NCI-H510A treated with DMSO at 0.1 percent for 48 hours (cell line): ENCODE results near the gene BCAM.
"Not testable (repeated sequence)": the region's sequence is repeated elsewhere in the genome, so short reads cannot be mapped to it uniquely, and the experiment has no call there.

ENCODE experiments used
- DNase-seq: peaks from one replicate; lab custom pipeline; 2025; lab: John Stamatoyannopoulos, UW

The BCAM gene

GRCh38 chr19:44817725-44818465, 9.0 kb downstream of the BCAM start:
- DNase-seq, result no peak

DNA sequence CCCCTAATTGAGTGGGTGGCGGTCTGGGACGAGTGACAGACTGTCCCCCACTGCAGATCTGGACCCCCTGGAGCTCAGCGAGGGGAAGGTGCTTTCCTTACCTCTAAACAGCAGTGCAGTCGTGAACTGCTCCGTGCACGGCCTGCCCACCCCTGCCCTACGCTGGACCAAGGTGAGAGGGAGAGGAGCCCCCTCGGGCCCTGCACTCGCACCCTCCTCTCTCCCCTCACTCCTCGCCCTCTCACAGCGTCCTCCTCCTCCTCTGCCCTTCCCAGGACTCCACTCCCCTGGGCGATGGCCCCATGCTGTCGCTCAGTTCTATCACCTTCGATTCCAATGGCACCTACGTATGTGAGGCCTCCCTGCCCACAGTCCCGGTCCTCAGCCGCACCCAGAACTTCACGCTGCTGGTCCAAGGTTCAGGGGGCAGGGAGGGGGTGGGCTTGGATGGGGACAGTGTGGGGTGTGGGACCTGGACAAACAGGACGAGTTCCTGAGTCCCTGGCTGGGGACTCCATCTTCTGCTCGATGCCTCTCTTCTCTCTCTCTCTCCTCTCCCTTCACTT, 9.6 kb downstream of the BCAM start:
- DNase-seq, result no peak

- DNase-seq, result no peak
Observed at GRCh38 chr19:44819246-44819832, 10.4 kb downstream of the BCAM start.

DNA sequence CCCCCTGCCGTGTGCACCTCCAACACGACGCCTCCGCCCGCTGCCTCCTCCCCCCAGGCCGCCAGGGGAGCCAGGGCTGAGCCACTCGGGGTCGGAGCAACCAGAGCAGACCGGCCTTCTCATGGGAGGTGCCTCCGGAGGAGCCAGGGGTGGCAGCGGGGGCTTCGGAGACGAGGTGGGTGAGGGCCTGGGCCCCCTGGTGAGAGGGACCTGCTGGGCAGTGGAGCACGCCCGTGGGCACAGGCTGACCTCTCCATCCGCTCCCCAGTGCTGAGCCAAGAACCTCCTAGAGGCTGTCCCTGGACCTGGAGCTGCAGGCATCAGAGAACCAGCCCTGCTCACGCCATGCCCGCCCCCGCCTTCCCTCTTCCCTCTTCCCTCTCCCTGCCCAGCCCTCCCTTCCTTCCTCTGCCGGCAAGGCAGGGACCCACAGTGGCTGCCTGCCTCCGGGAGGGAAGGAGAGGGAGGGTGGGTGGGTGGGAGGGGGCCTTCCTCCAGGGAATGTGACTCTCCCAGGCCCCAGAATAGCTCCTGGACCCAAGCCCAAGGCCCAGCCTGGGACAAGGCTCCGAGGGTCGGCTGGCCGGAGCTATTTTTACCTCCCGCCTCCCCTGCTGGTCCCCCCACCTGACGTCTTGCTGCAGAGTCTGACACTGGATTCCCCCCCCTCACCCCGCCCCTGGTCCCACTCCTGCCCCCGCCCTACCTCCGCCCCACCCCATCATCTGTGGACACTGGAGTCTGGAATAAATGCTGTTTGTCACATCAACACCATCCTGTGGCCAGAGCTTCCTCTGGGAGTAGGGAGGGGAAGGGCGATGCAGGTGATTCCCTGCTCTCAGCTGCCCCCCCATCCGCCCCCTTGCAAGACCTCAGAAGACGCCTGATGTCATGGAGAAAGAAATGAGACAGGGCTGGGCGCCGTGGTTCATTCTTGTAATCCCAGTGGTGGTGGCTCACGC, 12.0 kb downstream of the BCAM start:
- no peak for DNase-seq

GRCh38 chr19:44822177-44822576, 13.3 kb downstream of the BCAM start:
- no peak for DNase-seq

DNA sequence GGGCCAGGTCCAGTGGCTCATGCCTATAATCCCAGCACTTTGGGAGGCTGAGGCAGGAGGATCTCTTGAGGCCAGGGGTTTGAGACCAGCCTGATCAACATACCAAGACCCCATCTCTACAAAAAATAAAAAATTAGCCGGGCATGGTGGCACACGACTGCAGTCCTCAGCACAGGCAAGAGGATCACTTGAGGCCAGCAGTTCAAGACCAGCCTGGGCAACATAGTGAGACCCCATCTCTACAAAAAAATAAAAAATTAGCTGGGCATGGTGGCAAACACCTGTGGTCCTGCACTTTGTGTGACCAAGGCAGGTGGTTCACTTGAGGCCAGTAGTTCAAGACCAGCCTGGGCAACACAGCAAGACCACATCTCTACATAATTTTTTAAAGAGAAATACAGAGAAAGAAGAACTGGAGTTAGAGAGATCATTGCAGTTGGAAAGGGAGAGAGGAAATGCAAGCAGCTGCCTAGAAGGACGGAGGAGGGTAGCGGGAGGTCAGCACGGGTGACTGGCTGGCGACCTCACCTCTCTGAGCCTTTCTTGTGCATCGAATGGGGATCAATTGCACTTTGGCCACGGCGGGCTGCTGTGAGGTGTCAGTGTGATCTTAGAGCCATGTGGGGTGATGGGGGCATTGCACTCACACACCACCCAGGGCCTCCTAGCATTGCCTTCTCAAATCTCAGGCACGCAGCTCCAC, 13.9 kb downstream of the BCAM start:
- no peak for DNase-seq

DNA sequence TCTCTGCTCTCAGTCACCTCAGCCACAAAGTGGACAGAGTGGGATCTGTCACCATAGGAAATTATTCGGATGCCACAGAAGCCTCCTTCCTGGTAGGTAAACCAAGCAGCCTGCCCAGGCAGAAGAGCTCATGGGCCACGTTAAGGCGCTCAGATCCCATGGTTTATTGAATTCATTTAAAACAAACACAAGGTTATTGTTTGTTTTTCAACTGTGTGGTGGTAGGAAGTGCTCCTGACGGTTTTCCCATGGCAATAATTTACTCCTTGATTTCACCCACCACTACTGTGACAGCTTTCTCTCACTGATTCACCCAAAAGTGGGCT, 14.4 kb downstream of the BCAM start:
- DNase-seq, result peak; percentile 40

DNA sequence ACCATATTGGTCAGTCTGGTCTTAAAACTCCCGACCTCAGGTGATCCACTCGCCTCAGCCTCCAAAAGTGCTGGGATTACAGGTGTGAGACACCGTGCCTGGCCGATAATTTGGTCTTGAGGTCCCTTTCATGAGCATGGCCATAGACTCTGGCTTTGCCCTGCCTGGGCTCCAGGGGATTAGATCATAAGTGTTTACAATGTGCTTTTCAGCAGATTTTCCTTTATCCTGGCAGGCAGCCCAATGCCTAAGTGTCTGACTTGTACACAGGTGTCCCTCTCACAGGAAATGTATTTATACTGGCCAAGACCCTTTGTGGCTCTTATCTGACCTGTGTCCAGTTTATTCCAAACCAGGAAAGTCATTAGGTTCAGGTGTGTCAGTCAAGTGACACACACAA, 15.9 kb downstream of the BCAM start:
- DNase-seq, result peak; percentile 71

DNA sequence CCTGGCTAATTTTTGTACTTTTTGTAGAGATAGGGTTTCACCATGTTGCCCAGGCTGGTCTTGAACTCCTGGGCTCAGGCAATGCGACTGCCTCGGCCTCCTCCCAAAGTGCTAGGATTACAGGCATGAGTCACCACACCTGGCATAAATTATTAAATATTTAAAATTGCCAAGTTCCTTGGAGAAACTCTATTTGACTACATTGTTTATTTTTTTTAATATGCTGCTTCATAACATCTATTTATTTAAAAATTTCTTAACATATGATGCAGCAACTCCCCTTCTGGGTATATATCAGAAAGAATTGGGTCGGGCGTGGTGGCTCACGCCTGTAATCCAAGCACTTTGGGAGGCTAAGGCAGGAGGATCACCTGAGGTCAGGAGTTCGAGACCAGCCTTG, 24.0 kb downstream of the BCAM start:
- not testable (repeated sequence) for DNase-seq

DNA sequence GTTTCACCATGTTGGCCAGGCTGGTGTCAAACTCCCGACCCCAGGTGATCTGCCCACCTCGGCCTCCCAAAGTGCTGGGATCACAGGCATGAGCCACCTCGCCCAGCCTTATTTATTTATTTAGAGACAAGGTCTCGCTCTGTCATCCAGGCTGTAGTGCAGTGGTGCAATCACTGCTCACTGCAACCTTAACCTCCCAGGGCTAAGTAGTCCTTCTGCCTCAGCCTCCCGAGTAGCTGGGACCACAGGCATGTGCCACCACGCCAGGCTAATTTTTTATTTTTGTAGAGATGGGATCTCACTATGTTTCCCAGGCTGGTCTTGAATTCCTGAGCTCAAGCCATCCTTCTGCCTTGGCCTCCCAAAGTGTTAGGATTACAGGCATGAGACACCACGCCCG, 25.5 kb downstream of the BCAM start:
- DNase-seq, result not testable (repeated sequence)

DNA sequence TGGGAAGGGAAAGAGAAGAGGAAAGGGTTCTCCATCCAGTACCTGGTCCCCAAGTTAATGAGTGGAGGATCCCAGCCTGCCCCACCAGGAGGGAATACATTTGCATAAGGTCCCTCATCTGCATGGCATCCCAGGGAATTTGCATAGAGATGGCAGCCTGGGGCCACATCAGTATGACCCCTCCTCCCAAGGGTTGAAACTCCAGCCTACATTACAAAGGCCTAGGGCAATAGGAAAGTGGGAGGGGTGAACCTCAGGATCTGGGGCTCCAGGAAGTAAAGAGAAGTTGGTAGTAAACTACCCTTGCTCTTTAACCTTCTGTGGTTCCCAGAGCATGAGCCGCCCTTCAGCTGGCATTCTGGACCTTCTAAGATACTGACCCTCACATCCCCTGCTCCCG, 30.4 kb downstream of the BCAM start:
- DNase-seq, result no peak

GRCh38 chr19:44840811-44841210, 31.9 kb downstream of the BCAM start:
- no peak for DNase-seq

DNA sequence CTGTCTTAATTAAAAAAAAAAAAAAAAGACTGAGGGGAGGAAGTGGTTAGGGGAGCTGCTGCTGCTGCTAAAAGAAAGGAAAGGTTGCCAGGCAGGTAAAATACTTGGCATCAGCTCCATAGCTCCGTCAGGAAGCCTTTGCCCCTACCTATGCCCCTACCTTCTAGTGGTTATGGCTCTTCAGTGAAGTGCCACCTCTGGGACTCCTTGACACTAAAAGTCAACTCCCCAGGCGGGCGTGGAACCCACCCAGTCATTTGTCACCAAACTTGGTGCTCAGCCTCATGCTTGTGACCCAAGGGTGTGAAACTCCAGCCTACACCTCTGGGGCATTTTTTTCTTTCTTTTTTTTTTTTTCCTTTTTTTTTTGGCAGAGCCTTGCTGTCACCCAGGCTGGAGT, 32.3 kb downstream of the BCAM start:
- DNase-seq, result no peak

DNA sequence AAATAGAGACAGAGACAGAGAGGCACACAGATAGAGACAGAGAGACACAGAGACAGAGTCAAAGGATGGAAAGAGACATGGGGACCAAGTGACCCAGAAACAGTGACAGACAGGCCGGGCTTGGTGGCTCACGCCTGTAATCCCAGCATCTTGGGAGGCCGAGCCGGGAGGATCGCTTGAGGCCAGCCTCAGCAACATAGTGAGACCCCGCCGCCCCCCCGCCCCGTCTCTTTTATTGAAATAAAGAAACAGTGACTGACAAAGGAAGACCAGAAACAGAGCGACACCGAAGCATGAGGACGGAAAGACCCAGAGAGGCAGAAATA, 36.3 kb downstream of the BCAM start:
- DNase-seq, result no peak

DNA sequence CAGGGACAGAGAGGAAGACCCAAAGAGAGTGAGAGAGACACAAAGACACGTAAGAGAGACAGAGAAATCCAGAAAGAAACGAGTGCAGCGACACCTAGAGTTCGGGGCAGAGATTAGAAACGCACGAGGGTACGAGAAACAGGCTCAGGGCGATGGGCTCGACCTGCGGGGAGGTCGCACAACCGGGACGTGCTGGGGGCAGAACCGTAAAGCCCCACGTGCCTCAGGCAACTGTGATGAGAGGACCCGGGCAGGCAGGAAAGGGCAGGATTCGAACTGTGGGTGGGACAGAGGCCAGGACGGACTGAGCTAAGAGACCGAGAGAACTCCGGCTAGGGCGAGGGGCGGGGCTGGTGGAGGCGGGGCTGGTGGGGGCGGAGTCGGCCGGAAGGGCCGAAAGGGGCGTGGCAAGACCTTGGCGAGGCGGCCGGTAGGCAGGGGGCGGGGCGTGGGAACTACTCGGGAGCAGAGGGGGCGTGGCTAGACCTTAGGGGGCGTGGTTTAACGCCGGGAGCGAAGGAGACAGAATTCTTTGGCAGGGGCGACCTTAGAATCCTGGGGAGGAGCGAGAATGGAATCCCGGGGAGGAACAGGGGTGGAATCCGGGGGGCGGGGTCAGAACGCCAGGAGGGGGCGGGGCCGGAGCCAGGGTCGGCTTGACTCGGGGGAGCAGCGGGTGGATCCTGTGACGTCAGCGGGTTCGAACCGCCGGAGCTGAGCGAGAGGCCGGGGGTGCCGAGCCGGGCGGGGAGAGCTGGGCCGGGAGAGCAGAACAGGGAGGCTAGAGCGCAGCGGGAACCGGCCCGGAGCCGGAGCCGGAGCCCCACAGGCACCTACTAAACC, 36.9 kb downstream of the BCAM start, which contains the start of gene NECTIN2:
NECTIN2 (plus strand) TSS at position 686 of the 843 bp plus-strand sequence. CDS start 229 bp downstream, outside the sequence.
- peak; percentile 97 for DNase-seq

GRCh38 chr19:44846455-44847143, 37.7 kb downstream of the BCAM start:
- DNase-seq, result no peak

GRCh38 chr19:44847144-44848035, 38.5 kb downstream of the BCAM start:
- DNase-seq, result peak; percentile 81

GRCh38 chr19:44848036-44848811, 39.3 kb downstream of the BCAM start:
- no peak for DNase-seq
